NCI-H2081 (cell line): ENCODE results near the gene KDM6A.
"Not testable (repeated sequence)": the region's sequence is repeated elsewhere in the genome, so short reads cannot be mapped to it uniquely, and the experiment has no call there.

Source experiments
- DNase-seq, 2 experiments: peaks; one replicate each; lab custom pipeline; 2025; lab: John Stamatoyannopoulos, UW

The KDM6A gene

GRCh38 chrX:44922980-44923379, 50.0 kb downstream of the KDM6A start:
- no peak for DNase-seq

DNA sequence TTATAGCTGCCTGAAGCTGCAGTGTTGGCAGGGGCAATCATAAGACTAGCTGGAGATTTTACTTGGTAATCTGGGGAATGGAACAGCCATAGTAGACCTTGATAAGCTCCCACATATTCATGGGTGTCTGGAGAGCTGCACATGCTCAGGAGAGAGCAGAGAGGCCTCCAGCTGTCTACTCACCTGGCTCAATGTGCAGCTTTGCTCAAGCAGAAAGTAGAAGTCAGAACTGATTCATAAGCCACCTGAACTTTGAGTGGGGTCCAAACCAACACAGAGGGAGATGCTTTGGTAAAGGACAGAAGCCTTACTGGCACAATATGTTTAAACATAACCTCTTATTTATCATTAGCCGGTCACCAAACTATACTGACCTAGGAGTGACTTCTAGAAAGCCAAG, 54.4 kb downstream of the KDM6A start:
- DNase-seq = no peak

GRCh38 chrX:44931441-44931973, 58.5 kb downstream of the KDM6A start:
- DNase-seq = no peak

DNA sequence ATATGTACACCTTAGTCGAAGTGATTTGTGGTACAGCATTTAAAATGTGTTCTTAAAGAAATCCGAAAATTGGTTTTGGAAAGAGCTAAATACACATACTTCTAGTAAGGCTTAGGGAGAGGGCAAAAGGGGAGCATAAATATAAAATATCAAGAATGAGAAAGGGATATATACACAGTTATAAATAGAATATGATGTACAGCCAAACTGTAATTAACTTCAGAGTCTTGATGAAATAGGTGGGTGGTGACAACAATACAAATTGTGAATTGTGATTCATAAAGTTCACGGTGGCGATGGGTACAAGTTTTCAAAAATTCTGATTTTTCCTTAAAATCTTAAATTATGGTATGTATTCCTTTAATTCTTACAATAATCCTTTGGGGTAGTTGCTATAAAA, 62.2 kb downstream of the KDM6A start:
- DNase-seq = no peak

DNA sequence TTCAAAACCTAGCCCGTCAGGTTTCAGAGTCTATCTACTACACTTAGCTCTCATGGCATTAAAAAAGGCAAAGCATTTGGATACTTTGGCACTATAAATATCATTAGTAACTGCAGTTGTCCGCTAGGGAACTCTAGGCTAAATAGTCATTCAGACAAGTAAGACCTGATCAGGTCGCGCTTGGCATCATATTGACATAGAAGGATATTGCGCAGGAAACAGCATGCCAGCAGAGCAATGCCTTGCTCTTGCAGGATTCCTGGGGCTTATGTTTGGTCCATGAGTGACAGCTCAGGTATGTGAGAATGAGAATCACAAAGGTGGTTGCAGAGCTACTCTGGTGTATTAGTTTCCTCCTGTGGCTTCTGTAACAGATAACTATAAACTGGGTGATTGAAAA, 62.7 kb downstream of the KDM6A start:
- no peak for DNase-seq

GRCh38 chrX:44937606-44938005, 64.6 kb downstream of the KDM6A start:
- DNase-seq = no peak

GRCh38 chrX:44938111-44938510, 65.1 kb downstream of the KDM6A start:
- DNase-seq = no peak

GRCh38 chrX:44940541-44940940, 67.6 kb downstream of the KDM6A start:
- DNase-seq = not testable (repeated sequence)

- DNase-seq = no peak
These were observed 70.0 kb downstream of the KDM6A start for GRCh38 chrX:44943007-44943406.

DNA sequence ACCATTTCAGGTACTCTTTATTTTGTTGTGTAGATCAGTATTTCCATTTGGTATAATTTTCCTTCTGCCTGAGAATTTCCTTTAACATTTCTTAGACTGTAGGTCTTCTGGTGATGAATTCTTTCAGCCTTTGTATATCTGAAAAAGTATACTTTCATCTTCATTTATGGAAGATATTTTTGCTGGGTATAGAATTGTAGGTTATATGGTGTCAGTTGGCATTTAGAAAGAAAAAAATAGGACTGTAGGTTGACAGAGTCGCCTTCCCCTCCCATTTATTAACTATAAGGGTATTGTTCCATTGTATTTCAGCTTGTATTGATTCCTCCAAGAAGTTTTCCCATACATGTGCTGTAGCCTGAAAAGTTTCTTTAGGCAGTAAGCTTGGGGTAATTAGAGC, 71.9 kb downstream of the KDM6A start:
- DNase-seq = no peak

DNA sequence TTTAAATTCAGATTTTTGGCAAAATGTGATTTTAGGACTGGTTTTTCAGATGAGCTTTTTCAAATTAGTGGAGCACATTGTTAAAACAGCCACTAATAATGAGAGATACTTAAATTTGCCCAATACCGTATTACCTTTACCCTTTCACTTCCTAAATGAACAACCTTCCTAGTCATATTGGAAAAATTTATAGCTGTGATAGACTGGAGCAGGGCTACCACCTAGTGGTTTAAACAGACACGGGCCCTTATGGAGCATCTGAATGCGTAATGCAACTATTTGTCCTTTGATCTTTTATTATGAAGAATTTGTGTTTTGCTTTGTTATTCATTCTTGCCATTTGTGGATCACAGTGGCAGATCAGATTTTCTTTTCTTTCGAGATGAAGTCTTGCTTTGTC, 72.7 kb downstream of the KDM6A start:
- DNase-seq = no peak

DNA sequence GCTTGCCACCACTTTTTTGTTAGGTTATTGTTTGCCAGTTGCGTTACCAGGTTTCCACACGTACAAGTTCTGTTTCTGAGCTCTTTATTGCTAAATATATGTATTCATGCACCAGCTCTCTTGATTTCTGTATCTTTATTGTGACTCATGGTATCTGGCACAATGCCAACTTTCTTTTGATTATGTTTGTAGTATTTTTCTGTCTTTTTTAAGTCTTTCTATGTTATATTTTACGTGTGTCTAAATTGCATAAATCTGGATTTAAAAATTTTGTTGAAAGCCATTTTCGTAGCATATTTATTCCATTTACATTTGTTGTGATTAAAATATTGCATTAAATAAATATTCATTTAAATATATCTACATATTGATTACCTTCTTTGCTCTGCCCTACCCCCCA, 73.8 kb downstream of the KDM6A start:
- DNase-seq = no peak

DNA sequence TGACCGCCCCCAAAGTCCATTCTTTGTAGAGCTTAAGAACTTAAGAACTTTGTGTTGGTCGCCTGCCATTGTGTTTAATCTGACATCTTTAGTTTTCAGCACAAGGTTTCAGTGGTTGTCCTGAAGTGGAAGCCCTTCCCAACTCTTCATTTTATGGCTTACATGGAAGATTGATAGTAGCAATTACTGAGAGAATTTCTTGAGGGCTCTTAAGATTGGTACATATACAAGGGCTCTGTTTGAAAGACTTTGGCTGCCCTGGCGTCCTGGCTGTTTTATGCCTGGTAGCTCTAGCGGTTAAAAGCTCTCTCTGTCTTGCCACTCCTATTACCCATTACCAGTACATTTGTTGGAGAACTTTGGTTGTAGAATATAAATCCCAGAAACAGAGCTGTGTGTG, 75.0 kb downstream of the KDM6A start:
- DNase-seq = no peak

GRCh38 chrX:44948406-44948805, 75.4 kb downstream of the KDM6A start:
- DNase-seq = no peak

DNA sequence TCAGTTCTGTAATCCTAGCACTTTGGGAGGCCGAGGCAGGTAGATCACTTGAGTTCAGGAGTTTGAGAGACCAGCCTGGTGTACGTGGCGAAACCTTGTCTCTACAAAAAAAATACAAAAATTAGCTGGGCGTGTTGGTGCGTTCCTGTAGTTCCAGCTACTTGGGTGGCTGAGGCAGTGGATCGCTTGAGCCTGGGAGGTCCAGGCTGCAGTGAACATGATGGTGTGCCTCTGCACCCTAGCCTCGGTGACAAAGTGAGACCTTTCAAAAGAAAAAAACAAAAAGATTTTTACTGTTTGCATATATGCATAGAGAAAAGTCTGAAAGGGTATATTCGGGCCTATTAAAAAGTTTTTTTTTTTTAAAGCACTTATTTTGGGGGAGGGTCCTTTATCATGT, 76.1 kb downstream of the KDM6A start:
- DNase-seq = no peak

- DNase-seq = not testable (repeated sequence)
These were observed 77.7 kb downstream of the KDM6A start for GRCh38 chrX:44950471-44951366.

DNA sequence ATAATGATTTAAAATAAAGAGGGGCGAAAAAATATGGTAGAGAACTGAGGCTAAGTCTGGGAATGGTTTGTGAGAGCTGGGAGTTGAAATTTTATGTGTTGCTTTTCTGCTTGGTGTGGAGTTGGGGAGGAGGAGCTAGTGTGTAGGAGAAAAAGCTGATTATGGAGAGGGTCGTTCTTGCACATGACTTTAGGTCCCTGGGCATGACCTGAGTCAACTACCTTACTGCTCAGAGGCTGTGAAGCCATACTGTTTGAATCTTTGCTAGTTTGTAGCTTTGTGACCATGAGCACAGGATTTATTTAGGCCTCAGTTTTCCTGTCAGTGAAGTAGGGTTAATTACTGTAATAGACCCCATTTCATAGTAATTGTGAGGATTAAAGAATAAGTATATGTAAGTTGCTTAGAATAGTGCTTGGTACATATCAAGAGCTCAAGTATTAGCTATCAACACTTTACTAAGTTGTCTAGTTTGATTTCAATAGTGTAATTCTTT, 78.6 kb downstream of the KDM6A start:
- DNase-seq = no peak

DNA sequence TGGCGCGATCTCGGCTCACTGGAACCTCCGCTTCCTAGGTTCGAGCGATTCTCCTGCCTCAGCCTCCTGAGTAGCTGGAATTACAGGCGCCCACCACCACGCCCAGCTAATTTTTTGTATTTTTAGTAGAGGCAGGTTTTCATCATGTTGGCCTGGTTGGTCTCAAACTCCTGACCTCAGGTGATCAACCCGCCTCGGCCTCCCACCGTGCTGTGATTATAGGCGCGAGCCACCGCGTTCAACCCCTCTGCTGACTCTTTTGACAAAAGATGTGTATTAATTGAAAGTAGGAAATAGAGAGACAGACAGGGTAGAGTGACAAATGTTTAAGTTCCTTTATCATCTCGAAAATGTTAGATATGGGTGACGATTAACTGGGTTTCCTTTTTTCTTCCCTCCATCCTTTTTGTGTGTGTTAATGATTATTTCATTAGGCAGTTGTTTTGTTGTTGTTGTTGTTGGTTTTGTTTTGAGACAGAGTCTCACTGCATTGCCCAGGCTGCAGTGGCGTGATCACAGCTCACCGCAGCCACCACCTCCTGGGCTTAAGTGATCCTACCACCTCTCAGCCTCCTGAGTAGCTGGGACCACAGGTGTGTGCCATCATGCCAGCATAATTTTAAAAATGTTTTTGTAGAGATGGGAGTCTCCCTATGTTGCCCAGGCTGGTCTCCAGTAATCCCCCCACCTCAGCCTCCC, 79.5 kb downstream of the KDM6A start:
- no peak for DNase-seq

DNA sequence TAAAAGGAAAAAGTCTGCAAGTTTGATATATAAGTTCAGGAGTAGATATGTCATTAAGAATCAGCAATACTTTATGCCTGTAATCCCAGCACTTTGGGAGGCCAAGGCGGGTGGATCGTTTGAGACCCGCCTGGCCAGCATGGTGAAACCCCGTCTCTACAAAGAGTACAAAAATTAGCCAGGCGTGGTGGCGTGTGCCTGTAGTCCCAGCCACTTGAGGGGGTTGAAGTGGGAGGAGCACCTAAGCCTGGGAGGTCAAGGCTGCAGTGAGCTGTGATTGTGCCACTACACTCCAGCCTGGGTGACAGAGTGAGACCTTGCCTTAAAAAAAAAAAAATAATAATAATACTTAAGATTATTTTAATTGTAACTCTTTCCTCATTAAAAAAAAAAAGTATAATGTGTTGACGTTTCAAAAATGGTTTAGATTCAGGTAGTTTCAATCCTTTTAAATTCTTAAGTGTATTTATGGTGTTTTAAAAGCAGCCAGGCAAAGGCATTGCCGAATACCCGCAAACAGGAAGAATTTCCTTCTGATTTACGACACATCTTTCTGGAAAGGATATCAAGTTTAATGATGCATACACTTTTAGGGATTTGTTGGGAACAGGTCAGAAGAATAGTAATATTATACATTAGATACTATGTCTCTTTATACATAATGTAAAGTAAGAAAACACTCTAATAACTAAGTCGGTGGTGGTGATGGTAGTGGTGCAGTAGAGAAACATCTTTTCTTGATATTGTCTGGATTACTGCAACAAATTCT, 80.9 kb downstream of the KDM6A start:
- no peak for DNase-seq

DNA sequence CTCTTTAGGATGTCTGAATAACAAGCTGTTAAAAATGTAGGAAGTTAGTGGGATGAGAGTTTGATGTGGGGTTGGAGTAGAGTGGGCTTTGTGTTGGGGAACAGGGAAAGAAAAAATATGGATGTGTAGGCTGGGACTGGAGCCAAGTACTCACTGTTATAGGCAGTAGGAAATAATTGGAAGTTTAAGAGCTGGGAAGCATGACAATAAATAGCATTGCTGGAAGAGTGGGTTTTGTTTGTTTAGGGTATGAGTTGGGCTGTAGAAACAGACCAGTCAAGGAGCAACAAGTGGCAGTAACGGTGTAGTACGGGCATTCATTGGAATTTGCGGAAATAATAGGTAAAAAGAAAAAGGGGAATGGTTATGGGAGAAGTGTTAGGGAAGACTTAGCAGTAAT, 81.6 kb downstream of the KDM6A start:
- DNase-seq = peak in 1 of 2 experiments; percentile 24

DNA sequence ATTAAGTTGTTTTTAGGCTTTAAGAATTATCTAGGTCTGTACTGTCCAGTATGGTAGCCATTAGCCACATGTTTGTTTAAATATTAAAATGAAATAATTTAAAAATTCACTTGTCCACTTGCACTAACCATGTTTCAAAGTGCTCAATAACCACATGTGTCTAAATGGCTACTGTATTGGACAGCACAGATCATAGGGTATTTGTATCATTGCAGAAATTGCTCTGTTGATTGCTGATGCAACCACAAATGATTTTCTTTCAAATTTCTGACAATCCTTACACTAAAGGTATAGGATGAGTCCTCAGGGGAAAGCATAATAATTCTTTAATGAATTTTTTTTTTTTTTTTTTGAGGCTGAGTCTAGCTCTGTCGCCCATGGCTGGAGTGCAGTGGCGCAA, 84.9 kb downstream of the KDM6A start:
- DNase-seq = no peak

- no peak for DNase-seq
These were observed 85.5 kb downstream of the KDM6A start for GRCh38 chrX:44958480-44958879.
